GM12891 (cell line): ENCODE measurements around the gene THADA.

Experiments
- DNase-seq: peaks from one replicate; pipeline ENCODE4 v3.0.0; 2011; ENCODE audit warnings: low spot score; ENCODE audit not compliant: insufficient read length
- FAIRE-seq: peaks from 2 replicates; lab custom pipeline; 2011; peaks lifted over from hg19 to GRCh38; lab: Jason Lieb, UNC
- PAX5 ChIP-seq: IDR thresholded peaks from 2 replicates; pipeline ENCODE4 v1.6.1; 2011; ENCODE audit warnings: low read length, moderate library complexity, mild to moderate bottlenecking; ENCODE audit not compliant: insufficient read depth, severe bottlenecking
- POLR2A ChIP-seq: IDR thresholded peaks from 2 replicates; pipeline ENCODE4 v1.6.1; 2011; ENCODE audit warnings: low read depth, low read length, control low read depth
- POLR2AphosphoS5 ChIP-seq: IDR thresholded peaks from 2 replicates; pipeline ENCODE4 v1.6.1; 2011; ENCODE audit warnings: low read depth, low read length, control low read depth
- POU2F2 ChIP-seq: IDR thresholded peaks from 2 replicates; pipeline ENCODE4 v1.6.1; 2011; ENCODE audit warnings: low read depth, mild to moderate bottlenecking, control low read depth, low read length, moderate library complexity
- SPI1 ChIP-seq: IDR thresholded peaks from 2 replicates; pipeline ENCODE4 v1.6.1; 2011; ENCODE audit warnings: low read depth, low read length, control low read depth
- TAF1 ChIP-seq: IDR thresholded peaks from 2 replicates; pipeline ENCODE4 v1.6.1; 2011; ENCODE audit warnings: low read depth, low read length, control low read depth

Gene THADA

DNA sequence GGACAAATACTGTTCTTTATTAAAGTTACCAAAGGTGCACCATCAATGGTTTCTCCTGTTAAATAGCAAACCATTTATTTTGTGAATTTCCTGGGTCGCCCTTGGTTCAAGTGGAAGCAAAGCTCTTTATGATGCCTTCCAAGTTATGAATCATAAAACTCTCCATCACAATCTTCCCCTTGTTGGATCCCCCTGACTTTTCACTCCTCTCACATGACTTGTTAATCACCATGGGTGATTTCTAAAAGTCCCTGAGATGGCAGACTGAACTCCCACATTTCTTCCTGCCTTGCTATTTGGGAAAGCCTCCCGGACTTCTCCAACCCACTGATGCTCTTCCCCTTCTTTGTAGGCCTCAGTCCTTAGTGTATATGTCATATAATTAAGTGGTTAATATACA lies 176.0 kb downstream of the THADA start:
- DNase-seq, result no peak
- FAIRE-seq, result no peak
- TF ChIP-seq POLR2A (no peak), SPI1 (no peak), PAX5 (no peak), POLR2AphosphoS5 (no peak), TAF1 (no peak), POU2F2 (no peak)

DNA sequence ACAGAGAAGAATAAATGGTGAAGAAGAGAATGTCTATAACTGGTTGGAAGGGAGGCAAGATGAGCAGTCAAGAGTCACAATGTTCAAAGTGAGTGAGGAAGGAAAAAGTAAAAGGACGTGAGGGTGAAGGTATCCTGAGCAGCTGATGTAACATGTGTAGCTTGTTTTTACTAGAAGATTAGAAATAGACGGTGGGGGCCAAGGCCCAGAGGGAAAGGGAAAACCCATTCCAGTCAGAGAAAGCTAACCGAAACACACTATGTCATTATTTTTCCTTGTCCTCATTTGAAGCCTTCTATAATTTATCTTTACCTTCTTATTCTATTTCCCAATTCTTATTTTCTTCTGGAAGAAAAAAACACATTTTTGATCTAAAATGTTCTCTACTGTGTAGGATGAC lies 176.6 kb downstream of the THADA start:
- no peak for TF ChIP-seq TAF1
- TF ChIP-seq POLR2AphosphoS5, result no peak
- TF ChIP-seq SPI1, result no peak
- no peak for TF ChIP-seq POLR2A
- no peak for TF ChIP-seq POU2F2
- no peak for TF ChIP-seq PAX5
- no peak for FAIRE-seq
- no peak for DNase-seq

DNA sequence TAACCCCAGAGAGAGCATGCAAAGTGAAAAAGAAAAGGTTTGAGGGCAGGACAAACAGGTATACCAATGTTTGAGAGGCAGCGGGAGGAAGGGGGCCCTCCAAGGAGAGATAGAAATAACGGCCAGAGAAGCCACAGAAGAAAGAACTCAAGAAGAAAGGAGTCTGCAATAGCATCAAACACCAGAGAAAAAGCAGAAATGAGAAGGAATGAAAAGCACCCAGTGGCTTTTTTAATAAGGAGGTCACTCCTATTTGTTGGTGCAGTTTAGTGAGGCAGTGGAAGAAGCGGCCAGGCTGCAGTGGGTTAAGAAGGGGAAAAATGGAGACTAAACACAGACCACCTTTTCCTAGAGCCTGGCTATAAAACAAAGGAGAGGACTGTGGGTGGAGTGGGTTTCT lies 177.2 kb downstream of the THADA start:
- DNase-seq (no peak), FAIRE-seq (no peak)
- TF ChIP-seq TAF1, result no peak
- TF ChIP-seq SPI1, result peak; percentile 83

DNA sequence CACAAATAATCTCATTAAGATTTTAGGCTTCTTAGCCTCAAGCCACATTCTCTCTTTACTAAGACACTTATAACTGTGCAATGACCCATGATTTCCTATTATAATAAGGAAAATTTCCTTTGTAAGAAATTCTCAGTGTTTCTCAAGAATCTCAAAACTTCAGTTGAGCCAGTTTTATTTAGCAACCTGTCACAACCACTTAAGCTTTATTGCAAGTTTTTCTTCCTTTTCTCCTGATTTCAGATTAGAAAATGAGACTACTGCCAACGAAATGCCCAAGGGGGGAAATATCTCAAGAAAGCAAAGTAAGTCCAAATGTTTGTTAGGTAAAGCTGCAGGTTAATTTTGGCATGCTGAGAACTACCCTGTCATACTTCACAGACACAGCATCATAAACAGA lies 178.5 kb downstream of the THADA start:
- DNase-seq (no peak), FAIRE-seq (no peak)

DNA sequence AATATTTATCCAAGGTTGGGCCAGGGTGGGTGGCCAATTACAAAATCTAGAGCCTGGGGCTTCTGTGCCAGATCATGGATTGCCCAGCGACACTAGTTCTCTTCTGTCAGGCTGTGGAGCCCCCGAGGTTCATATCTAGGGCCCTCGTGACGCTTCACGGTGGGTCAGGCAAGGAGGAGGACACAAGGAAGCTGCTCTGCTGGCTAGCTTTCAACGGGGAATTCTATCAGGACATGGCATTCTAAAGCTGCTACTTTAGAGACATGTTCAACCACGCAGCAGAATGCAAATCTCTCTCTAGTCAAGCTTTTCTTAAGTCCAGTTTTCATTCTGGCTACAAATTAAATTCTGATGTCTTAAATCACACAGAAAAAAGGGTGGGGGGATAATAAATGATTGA lies 180.2 kb downstream of the THADA start:
- DNase-seq (no peak), FAIRE-seq (no peak)
- TF ChIP-seq POLR2A (no peak), SPI1 (no peak), TAF1 (no peak), POLR2AphosphoS5 (no peak), PAX5 (no peak), POU2F2 (no peak)

More for the DNA sequence above, 178.5 kb downstream of the THADA start:
- TF ChIP-seq TAF1 (no peak), POLR2A (no peak), SPI1 (no peak), POLR2AphosphoS5 (no peak), PAX5 (no peak), POU2F2 (no peak)

DNA sequence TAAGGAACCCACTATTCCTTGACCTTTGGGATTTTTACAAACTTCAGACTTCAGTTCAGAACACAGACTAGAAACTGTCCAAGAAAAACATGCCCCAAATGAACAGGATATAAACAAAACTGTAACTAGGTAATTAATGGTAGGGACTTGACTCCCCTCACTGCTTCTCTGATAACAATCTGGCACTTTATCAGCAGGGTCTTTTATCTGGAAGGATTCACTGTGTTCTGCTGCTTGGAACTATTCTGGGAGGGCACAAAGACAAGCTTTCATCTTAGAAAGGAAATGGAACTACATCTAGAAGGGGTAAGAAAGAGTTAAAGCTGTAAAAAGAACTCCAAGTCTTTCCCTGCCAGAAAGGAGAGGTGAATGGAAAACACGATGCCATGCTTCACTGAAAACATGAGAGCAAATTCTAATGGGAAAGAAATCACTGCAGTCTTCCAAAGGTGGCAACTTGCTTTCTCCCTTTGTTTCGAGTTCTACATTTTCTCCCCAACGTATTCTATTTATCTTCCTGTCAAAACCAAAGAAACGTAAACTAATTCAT lies 181.2 kb downstream of the THADA start:
- DNase-seq (no peak), FAIRE-seq (no peak)
- TF ChIP-seq POLR2AphosphoS5 (no peak), POLR2A (no peak), TAF1 (no peak), PAX5 (no peak), POU2F2 (no peak), SPI1 (no peak)

DNA sequence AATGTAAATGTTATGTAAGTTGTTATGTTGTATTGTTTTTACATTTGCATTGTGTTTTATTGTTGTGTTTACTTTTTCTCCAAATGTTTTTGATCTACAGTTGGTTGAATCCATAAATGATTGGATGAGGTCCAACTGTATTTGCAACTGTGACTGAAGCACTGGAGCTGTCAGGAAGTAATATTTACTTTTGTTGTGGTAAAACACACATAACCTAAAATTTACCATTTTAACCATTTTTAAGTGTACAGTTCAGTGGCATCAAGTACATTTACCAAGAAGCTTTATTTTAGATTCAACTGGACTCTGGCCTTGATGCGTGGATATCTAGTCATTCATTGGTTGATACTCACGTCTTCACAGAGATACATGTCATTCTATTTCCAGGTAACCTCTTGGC lies 181.8 kb downstream of the THADA start:
- DNase-seq (no peak), FAIRE-seq (no peak)
- TF ChIP-seq TAF1, result no peak
- no peak for TF ChIP-seq POLR2A
- no peak for TF ChIP-seq POLR2AphosphoS5
- no peak for TF ChIP-seq POU2F2
- no peak for TF ChIP-seq SPI1
- no peak for TF ChIP-seq PAX5

DNA sequence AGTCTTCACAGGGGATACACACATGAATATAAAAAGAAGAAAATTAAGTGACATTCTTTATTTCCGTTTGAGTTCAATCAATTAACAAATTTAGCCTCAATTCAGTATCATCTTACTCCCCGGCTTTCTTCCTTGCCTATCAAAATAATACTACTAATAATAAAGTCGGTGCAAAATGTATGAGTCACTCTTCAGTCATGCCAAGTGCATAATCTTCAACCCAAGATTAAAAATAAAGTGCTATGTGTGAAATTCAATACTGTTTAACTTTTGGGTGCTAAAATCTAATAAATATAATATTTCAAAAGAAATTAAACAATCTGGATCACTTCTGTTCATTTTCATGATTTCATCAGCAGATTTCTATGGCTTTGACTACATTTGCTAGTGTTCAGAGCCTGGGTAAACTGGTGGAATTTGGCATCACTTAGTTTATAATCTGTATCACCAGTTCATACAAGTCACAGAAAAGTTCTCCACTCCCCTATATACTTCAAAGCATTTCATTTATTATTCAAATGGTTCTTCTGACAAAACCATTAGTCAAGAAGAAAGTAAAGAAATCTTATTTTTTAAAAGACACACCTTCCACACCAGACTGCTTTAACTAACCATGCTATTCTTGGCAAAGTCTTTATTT lies 183.6 kb downstream of the THADA start:
- DNase-seq (no peak), FAIRE-seq (no peak)
- no peak for TF ChIP-seq PAX5
- no peak for TF ChIP-seq POLR2AphosphoS5
- no peak for TF ChIP-seq SPI1
- no peak for TF ChIP-seq POU2F2
- no peak for TF ChIP-seq POLR2A
- TF ChIP-seq TAF1, result no peak

DNA sequence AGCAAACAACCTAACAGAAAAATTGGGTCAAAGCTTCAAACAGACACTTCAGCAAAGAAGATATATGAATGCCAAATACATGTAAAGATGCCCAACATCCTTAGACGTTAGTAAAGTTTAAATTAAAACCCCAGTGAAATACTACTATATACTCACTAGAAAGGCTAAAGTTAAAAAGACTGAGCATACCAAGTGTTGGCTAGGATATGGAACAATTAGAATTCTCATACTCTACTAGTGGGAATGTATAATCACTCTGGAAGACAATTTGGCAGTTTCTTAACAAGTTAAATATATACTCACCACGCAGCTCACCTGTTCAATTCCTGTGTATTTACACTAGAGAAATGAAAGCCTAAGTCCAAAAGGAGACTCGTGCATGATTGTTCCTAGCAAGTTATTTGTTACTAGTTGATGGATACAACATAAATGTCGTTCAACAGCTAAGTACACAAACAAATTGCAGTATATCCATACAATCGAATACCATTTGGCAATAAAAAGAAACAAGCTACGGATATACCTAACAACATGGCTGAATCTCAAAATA lies 185.7 kb downstream of the THADA start:
- no peak for TF ChIP-seq TAF1
- TF ChIP-seq PAX5, result no peak
- no peak for TF ChIP-seq POLR2A
- no peak for TF ChIP-seq POLR2AphosphoS5
- no peak for TF ChIP-seq POU2F2
- TF ChIP-seq SPI1, result no peak
- no peak for FAIRE-seq
- DNase-seq, result no peak

DNA sequence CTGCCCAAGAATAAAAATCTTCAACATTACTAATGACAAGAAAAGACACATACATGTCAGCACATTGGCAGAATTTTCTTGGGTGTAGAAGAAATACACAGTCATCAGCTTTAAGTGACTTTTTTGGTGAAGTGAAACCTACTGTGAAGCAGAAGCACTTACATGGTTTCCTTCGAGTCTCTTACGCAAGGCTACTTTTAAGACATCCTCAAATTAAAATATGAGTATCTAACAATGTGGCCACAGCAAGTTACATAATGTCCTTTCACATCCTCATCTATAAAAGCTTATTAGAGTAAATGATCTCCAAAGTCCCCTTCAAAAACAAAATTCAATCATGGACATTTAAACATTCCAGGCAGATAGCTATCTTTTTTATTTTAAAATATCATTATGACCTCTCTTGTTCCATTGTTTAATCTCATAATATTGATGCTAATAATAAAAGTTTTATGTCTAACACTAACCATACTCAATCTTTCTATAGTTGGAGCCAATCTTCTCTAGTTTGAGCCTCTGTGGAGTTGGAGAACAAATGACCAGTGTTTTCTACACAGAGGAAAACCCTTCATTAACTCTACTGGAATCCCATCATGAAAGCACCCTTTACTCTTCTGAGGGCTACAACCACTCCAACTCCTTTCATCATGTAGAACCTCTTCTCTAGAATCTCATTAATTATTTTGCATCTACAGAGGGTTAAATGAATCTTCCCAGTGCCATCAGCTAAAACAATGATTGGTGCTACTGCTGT lies 187.3 kb downstream of the THADA start:
- FAIRE-seq, result peak; percentile 88
- no peak for DNase-seq
- TF ChIP-seq POLR2AphosphoS5 (no peak), PAX5 (no peak), POU2F2 (no peak), SPI1 (peak; percentile 90), POLR2A (no peak)
